NT2/D1 (cell line): ENCODE data around the gene CRYBB2.

Experiments used
- SUZ12 ChIP-seq: IDR thresholded peaks from 2 replicates; pipeline ENCODE4 v1.6.1; 2011; ENCODE audit not compliant: insufficient read length, insufficient read depth; ENCODE audit errors: extremely low read depth
- ZNF274 ChIP-seq: IDR thresholded peaks from 2 replicates; pipeline ENCODE4 v1.6.1; 2011; ENCODE audit warnings: mild to moderate bottlenecking, low read depth, low read length

DNA sequence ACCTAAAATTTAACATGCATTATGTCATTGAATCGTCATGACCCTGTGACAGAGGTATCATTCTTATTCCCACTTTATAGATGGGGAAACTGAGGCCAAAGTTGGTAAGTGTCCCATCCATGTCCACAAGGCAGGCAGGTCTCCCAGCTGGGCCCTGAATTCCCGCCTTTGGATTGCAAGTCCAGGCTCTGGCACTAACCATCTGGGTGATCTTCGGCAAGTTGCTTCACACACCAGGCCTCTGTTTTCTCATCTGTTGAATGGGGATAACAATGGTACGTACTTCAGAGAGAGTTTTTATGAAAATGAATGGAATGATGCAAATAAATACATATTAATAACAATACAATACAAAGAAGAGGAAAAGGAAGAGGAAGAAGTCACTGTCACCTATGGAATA lies 16.4 kb upstream of the CRYBB2 start:
- TF ChIP-seq SUZ12 (no peak), ZNF274 (no peak)
